ENCODE results near the gene AUTS2. TPM values are rescaled to one million over a fixed set of nuclear protein-coding genes. Genes with fewer than 3 reads are reported as not detected.
A peak's percentile ranks its signal among the peaks of the same experiment; 100 is the strongest.

Gene AUTS2
- total RNA-seq, 1 donor from 2014 or later: 94.1 TPM

- no peak overlapping the region for H3K4me3 Mint-ChIP-seq
- TF ChIP-seq CTCF (conservative IDR thresholded peaks at IDR 0.05): no peak
- H3K4me1 Mint-ChIP-seq (ENCODE audit: unreplicated experiment): peaks cover 29% of the 10 kb centered on the region
- peaks cover 1% of the 10 kb centered on the region for H3K36me3 Mint-ChIP-seq
- no peak for DNase-seq (ENCODE audit: extremely low spot score, unreplicated experiment)
- no peaks in the 10 kb centered on the region for H3K27me3 Mint-ChIP-seq
- no peak overlapping the region for H3K27ac Mint-ChIP-seq
- H3K9me3 Mint-ChIP-seq: peaks cover 2% of the 10 kb centered on the region
Observed at GRCh38 chr7:69994218-69994617, 395.9 kb downstream of the AUTS2 start.

- no peaks in the 10 kb centered on the region for H3K9me3 Mint-ChIP-seq
- H3K4me3 Mint-ChIP-seq: no peak overlapping the region
- H3K4me1 Mint-ChIP-seq (ENCODE audit: unreplicated experiment): peaks cover 32% of the 10 kb centered on the region
- no peak overlapping the region for H3K27ac Mint-ChIP-seq
- H3K27me3 Mint-ChIP-seq: no peaks in the 10 kb centered on the region
- no peak for DNase-seq (ENCODE audit: extremely low spot score, unreplicated experiment)
- H3K36me3 Mint-ChIP-seq: no peaks in the 10 kb centered on the region
- TF ChIP-seq CTCF (conservative IDR thresholded peaks at IDR 0.05): no peak
Observed at GRCh38 chr7:69994886-69995542, 396.7 kb downstream of the AUTS2 start.

- Mint-ChIP-seq H3K4me3 (no peak overlapping the region), H3K4me1 (ENCODE audit: unreplicated experiment) (peaks cover 32% of the 10 kb centered on the region), H3K27ac (no peak overlapping the region), H3K27me3 (no peaks in the 10 kb centered on the region), H3K9me3 (no peaks in the 10 kb centered on the region), H3K36me3 (no peaks in the 10 kb centered on the region)
- DNase-seq (ENCODE audit: extremely low spot score, unreplicated experiment): no peak
- no peak for TF ChIP-seq CTCF (conservative IDR thresholded peaks at IDR 0.05)
Observed at GRCh38 chr7:69996121-69996520, 397.8 kb downstream of the AUTS2 start.

GRCh38 chr7:70000737-70001348, 402.6 kb downstream of the AUTS2 start:
- no peaks in the 10 kb centered on the region for H3K9me3 Mint-ChIP-seq
- peaks cover 33% of the 10 kb centered on the region for H3K4me1 Mint-ChIP-seq (ENCODE audit: unreplicated experiment)
- TF ChIP-seq CTCF (conservative IDR thresholded peaks at IDR 0.05): no peak
- no peak for DNase-seq (ENCODE audit: extremely low spot score, unreplicated experiment)
- H3K4me3 Mint-ChIP-seq: no peak overlapping the region
- no peaks in the 10 kb centered on the region for H3K36me3 Mint-ChIP-seq
- H3K27me3 Mint-ChIP-seq: no peaks in the 10 kb centered on the region
- H3K27ac Mint-ChIP-seq: peak overlapping the region; percentile 49

- Mint-ChIP-seq H3K4me1 (ENCODE audit: unreplicated experiment) (peaks cover 29% of the 10 kb centered on the region), H3K4me3 (no peak overlapping the region), H3K27ac (peak overlapping the region; percentile 24), H3K36me3 (no peaks in the 10 kb centered on the region), H3K27me3 (no peaks in the 10 kb centered on the region), H3K9me3 (no peaks in the 10 kb centered on the region)
- no peak for TF ChIP-seq CTCF (conservative IDR thresholded peaks at IDR 0.05)
- DNase-seq (ENCODE audit: extremely low spot score, unreplicated experiment): no peak
Observed at GRCh38 chr7:70005480-70005879, 407.2 kb downstream of the AUTS2 start.
